Activated gamma-delta T cell treated with Interleukin-2 at 50 U/mL for 16 hours (primary cell): ENCODE data around the gene ASCC1.
"Not testable (repeated sequence)": the region's sequence is repeated elsewhere in the genome, so short reads cannot be mapped to it uniquely, and the experiment has no call there.

Source experiments
- DNase-seq: peaks from one replicate; pipeline ENCODE4 v3.0.0-alpha.2; 2020

Gene ASCC1

DNA sequence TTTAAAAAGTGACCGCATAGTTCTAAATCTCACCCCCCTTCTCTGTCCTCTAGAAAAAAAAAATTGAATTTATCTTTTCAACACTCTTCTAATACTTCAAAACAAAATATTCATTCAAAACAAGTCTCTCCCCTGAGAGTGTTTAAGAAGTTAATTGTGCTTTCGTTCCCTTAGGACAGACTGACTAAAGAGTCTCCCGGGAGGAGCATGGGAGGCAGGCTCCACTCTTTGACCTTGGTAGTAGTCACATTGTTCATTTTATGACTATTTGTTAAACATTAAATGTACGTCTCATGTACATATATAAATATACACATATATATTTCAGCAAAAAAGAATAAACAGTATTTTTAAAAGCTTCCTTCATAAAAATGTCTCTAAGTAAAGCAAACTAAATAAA is 92.5 kb downstream of the ASCC1 start:
- DNase-seq: no peak

DNA sequence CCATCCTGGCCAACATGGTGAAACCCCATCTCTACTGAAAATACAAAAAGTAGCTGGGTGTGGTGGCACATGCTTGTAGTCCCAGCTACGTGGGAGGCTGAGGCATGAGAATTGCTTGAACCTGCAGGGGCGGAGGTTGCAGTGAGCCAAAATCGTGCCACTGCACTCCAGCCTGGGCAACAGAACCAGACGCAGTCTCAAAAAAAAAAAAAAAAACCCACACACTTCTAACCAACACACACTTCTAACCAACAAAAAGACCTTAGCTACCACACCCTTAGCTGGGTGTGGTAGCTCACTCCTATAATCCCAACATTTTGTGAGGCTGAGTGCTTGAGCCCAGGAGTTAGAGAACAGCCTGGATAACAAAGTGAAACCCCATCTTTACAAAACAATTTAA is 93.9 kb downstream of the ASCC1 start:
- DNase-seq: no peak

- DNase-seq: no peak
Observed at GRCh38 chr10:72121389-72121788, 94.7 kb downstream of the ASCC1 start.

GRCh38 chr10:72116372-72116771 is 99.7 kb downstream of the ASCC1 start:
- DNase-seq: no peak

DNA sequence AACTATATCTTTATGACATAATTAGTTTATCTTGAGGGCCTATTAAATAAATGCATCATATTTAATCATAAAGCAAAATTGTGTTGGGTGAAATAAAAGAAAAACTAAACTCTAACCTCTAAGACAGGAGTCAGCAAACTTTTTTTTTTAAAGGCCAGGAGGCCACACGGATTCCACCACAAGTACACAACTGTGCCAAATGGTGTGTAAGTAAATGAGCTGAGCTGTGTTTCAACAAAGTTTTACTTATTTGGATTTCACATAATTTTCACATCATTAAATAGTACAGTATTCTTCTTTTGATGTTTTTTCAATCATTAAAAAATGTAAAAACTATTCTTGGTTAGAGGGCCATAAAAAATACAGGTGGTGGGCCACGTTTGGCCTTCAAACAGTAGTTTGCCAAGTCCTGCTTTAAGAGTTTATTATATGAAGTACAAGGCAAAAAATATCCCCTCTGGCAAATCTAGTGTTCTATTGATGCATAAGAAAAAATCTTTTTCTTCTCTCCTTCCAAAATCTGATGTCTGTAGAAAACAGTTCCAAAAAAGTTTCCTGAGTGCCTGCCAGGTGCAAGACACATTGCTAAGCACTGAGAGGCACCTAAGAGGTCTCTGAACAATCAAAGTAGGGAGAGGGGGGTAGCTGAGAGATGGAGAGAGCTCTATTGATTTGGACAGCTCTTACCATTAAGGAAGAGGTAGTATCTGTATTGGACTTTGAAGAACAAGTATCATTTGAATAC is 101.2 kb downstream of the ASCC1 start:
- DNase-seq: no peak

DNA sequence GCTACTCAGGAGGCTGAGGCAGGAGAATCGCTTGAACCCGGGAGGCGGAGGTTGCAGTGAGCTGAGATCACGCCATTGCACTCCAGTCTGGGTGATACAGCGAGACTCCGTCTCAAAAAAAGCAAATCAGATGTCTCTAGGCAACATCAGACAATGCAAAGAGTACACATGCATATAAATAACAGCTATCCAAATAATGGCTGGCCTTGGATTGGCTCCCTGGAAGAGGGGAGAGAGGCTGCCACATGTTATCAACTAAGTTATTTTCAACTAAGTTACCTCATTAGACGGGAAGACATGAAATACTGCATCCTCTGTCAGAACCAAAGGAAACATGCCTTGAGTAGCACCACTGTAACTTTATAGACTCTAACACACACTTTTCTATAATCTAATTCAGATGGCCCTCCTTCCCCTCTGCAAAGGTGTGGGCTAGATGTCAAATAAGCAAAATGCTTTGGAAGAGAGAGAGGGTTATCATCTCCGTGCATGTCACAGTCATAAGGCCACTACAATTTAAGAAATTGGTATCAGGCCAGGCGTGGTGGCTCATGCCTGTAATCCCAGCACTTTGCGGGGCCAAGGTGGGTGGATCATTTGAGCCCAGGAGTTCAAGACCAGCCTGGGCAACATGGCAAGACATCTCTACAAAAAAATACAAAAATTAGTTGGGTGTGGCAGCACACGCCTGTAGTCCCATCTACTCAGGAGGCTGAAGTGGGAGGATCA is 105.2 kb downstream of the ASCC1 start:
- no peak for DNase-seq

GRCh38 chr10:72109636-72110157 is 106.4 kb downstream of the ASCC1 start:
- DNase-seq: no peak

DNA sequence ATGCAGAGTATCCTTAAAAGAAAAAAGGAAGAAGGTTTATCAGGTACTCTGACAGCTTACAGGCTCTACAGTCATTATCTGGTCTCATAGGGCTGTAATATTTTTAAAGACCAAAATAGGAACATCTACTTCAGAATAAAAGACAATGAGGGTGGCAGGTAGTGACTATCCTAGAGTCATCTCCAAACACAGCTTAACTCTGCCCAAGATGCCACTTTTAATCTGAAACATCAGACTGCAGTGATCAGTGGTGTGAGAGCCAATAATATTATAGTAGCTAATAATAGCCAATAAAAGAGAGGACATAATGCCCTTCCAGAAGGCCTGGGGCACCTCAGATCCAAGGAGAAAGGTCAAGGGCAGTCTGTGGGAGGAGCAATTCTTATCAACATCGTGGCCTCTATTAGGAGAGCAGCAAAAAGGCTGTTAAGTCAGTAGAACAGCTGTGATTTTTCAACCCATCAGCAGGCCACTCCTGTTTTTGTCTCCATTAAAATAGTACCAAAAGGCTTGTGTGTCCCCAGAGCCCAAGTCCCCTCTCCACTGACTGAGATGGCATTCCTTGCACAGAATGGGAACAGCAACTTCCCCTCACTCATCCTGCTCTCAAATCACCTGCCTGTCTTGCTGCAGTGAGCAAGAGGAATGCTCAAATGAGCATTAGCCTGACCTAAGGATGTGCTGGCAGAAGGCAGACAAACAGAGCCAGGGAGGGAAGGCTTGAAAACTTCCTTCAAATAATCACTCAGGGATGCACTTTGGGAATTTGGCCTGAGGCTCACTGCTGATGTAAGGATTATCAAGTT is 107.0 kb downstream of the ASCC1 start:
- DNase-seq: no peak

DNA sequence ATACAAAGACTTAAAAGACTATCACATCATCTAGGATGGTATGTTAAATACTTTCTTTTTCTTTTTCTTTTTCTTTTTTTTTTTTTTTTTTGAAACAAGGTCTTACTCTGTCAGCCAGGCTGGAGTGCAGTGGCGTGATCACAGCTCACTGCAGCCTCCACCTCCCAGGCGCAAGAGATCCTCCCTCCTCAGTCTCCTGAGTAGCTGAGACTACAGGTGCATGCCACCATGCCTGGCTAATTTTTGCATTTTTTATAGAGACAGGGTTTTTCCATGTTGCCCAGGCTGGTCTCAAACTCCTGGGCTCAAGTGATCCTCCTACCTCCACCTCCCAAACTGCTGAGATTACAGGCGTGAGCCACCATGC is 108.1 kb downstream of the ASCC1 start:
- not testable (repeated sequence) for DNase-seq

- peak; percentile 31 for DNase-seq
Observed at GRCh38 chr10:72107325-72108003, 108.6 kb downstream of the ASCC1 start.

DNA sequence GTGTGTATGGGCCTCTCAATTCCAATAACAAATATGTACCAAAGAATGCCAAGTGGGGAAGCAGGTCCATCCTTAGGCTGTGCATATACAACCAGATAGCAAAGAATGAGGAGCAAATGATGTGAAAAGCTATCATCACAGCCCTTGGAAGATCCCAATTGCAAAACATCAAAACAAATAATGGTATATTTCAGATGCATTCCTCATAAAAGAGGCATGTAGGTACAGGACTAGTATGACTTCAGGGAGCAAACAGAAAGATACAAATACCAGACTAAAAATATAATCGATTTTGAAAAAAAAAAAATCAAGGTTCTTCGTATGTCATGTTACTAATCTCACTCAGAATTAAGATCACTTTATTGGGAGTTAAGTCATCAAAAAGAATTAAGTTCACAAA is 109.2 kb downstream of the ASCC1 start:
- DNase-seq: no peak

DNA sequence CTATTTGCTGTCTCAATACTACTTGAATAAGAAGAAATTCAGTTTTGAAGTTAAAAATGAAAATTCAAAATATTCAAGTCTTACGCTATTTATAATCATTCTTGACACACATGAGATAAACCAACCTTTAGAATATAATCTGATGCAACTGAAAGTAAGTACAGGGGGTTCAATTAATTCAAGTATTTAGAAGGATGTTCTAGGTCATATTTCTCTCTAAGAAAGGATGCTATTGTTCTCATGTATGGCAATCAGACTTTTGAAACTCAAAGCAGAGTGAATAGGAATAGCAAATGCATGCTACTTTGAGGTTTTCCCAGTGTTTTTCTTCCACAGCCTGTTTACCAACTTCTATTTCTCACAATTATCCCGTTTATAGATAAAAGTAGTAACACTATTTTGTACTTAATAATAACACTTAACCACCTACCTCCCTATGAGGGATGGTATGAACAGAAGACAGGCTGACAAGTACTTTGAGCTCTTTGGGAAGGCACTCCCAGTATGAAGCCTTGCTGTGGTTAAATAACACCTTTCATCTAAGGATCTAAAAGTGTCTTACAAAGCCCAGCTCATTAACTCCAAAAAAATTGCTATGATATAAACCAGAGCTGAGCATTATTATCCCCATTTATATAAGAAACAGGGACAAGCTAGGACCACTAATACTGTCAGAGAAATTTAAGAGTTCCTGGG is 109.8 kb downstream of the ASCC1 start:
- DNase-seq: no peak

DNA sequence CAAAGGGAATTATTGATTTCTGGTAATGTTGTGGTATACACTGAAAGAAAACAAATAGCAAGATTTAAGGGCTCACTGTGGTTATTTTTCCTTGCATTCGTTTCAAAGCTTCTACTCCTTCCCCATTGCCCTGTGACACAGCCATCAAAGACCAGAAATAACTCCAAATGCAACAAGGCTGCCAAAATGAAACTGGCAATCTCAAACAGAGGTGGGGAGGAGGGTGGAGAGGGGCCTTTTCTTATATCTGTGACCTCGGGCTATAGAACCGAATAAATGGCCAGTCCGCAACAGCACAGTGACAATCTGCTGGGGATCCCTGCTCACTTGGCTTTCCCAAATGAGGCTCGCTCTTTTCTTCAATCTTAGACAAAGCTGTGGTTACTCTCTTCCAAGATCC is 110.4 kb downstream of the ASCC1 start:
- DNase-seq: no peak

- no peak for DNase-seq
Observed at GRCh38 chr10:72105098-72105475, 111.0 kb downstream of the ASCC1 start.

- DNase-seq: no peak
Observed at GRCh38 chr10:72104472-72105097, 111.5 kb downstream of the ASCC1 start.

DNA sequence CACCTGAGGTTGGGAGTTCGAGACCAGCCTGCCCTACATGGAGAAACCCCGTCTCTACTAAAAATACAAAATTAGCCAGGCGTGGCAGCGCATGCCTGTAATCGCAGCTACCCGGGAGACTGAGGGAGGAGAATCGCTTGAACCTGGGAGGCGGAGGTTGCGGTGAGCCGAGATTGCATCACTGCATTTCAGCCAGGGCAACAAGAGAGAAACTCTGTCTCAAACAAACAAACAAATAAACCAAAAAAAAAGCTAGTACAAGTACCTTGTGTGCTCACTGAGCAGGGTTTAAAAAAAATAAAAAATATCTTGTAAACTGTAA is 116.5 kb downstream of the ASCC1 start:
- DNase-seq: no peak

DNA sequence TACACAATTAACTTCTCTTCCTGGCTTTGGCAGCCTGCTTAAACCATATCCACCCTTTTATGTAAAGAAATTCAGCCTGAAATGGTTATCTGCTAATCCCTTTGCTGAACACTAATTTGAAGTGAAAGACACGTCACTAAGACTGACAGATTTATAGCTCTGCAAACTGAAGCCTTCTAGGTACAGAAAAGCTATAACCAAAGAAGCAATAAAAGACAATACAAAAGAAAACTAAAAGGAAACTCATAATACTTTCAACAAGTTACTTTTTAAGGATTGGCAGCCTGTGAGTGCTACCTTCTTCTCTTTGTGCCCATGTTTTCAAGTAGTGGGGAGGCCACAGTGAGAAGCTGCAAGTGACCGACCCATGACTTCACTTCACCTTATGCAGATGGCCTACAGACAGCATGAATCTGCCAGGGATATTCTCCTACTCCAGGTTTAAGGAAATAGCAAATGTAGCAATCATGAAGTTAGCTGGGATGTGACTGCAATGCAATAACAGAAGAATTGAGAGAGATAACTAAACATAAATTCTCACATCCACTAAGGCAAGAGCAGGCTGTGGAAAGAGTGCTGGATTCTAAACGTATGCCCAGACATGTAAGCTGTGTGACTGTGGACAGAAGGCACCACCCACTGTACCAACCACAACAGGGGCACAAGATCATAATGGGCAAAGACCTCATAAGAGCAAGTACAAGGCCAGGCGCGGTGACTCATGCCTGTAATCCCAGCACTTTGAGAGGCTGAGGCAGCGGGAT is 117.1 kb downstream of the ASCC1 start:
- no peak for DNase-seq

DNA sequence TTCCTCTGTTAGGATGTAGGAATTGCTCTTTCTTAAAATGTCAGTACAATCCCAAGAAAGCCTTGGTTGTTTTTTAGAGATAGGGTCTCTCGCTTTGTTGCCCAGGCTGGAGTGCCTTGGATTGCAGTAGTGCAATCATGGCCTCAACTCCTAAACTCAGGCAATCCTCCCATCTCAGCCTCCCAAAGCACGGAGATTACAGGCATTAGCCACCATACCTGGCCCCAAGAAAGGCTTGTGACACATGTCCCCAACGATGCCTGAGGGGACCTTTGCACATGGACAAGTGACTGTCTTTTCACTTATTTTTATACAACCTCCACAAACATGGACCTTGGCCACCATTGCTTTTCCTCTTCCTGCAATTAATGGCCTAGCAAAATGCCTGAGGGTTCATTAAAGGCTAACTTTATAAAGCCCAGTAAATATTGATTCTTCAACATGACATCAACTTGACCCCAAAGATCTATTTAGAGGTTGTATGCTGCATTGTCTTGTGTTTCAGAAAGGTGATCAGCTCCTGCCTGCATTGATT is 117.7 kb downstream of the ASCC1 start:
- DNase-seq: no peak

DNA sequence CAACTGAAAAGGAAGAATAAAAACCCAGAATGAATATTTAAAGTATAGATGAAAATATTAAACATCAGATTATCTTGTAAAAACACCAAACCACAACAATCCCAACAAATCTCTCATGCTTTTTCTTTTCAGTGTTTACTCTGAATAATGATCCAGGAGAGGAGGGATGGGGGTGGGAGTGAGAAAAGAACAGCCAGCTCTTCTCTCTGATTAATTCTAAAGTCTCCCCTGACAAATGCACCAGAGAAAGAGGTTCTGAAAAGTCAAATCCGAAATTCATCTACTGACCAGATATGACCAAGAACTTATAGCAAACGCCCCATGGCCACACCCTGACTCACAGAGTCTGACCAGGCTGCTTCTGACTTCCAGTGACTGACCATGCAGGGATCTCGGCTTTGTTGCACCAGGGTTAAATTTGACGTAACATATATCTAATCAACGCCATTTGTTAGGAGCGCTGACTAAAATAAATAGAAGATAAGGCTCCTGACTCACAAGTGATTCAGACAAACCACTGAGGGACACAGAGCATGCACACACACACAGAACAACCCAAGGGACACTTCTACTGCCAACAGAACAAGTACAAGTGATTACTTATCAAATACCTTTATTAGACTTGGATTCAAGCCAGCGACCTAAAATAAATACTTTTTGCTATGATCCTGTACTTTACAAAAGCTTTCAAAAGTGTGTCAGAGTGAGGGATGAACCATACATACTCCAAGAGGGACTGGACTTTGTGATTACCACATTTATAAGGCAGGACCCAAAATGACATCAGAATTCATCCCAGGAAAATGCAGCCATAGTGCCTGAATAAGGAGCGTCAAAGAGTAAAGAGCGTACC is 118.4 kb downstream of the ASCC1 start:
- no peak for DNase-seq
